Gastrocnemius medialis (tissue), 4 donors: Measurements from ENCODE around the gene KLHL29. TPM values are rescaled to one million over a fixed set of nuclear protein-coding genes. Genes with fewer than 3 reads are reported as not detected.

Source experiments
- ATAC-seq, 2 donors: fragments of 150-250 bp; one replicate each; pipeline ENCODE4 v1.9.1; 2016
- DNase-seq, 2 donors: peaks; one replicate each; pipeline ENCODE4 v3.0.0-alpha.2; 2019
- H3K27ac ChIP-seq, 4 donors: fragments of 200-600 bp; sonication (generic); 1 replicate in 1 of 4; 2 replicates in 3 of 4; pipeline ENCODE4 v1.5.1; 2016 to 2018; ENCODE audit warnings: mild to moderate bottlenecking in 2 of 4, moderate library complexity in 1 of 4
- H3K27me3 ChIP-seq, 3 donors: fragments of 200-600 bp; sonication (generic) in 2 of 3; 1 replicate in 1 of 3; 2 replicates in 2 of 3; pipeline versions ENCODE4 v1.5.1 to v1.6.0; 2016 to 2019; ENCODE audit warnings: mild to moderate bottlenecking in 1 of 3, moderate library complexity in 1 of 3
- H3K36me3 ChIP-seq, 2 donors: fragments of 200-600 bp; sonication (generic) in 1 of 2; one replicate each; pipeline ENCODE4 v1.5.1; 2017 to 2018
- H3K4me1 ChIP-seq, 2 donors: fragments of 200-600 bp; sonication (generic) in 1 of 2; one replicate each; pipeline ENCODE4 v1.5.1; 2016 to 2017; ENCODE audit warnings: mild to moderate bottlenecking in 2 of 2
- H3K4me3 ChIP-seq, 4 donors: fragments of 200-600 bp; sonication (generic) in 3 of 4; 1 replicate in 1 of 4; 2 replicates in 3 of 4; pipeline ENCODE4 v1.5.1; 2016 to 2019; ENCODE audit warnings: mild to moderate bottlenecking in 2 of 4
- H3K9me3 ChIP-seq, 3 donors: fragments of 200-600 bp; sonication (generic) in 2 of 3; 1 replicate in 1 of 3; 2 replicates in 2 of 3; pipeline ENCODE4 v1.5.1; 2016 to 2019
- CTCF ChIP-seq, 5 experiments: fragments of 450-650 bp in 3 of 5; fragments of 200-600 bp in 2 of 5; sonication (generic) in 2 of 5; IDR thresholded peaks in 4 of 5; conservative IDR thresholded peaks in 1 of 5; 1 replicate in 4 of 5; 2 replicates in 1 of 5; pipeline ENCODE4 v1.5.1; 2016 to 2019; ENCODE audit warnings: antibody characterized with exemption in 5 of 5, mild to moderate bottlenecking in 3 of 5, moderate library complexity in 3 of 5
- POLR2A ChIP-seq, 2 donors: fragments of 450-650 bp; IDR thresholded peaks; one replicate each; pipeline ENCODE4 v1.6.1; 2017; ENCODE audit warnings: antibody characterized with exemption in 2 of 2, mild to moderate bottlenecking in 2 of 2, moderate library complexity in 2 of 2
- in situ Hi-C, 4 donors: fragments of 200-750 bp; cut with MboI; loops; one replicate each; pipeline versions ENCODE4 v1.15.0 to v1.8.0; 2017; ENCODE audit warnings: low sequenced_read_pairs in 4 of 4
- intact Hi-C: fragments of 100-400 bp; cut with DNase I; formaldehyde crosslinking; loops from one replicate; pipeline ENCODE4 v1.15.1; 2023; ENCODE audit warnings: low total_unique reads
- total RNA-seq, 4 donors: library from RNA; depleted of rRNA; stranded (reverse); fragments of >200 nt; gene quantifications; one replicate each; pipeline versions ENCODE4 v1.1.0 to v1.2.3, GENCODE V29; 2016

Gene KLHL29
- total RNA-seq, 4 donors from 2014 or later: 4.3 to 24.9 (median 8.7) TPM

GRCh38 chr2:23532391-23533337, 147.7 kb downstream of the KLHL29 start:
- H3K9me3 ChIP-seq: no peaks in the 10 kb centered on the region
- H3K27ac ChIP-seq: no peak overlapping the region
- H3K27me3 ChIP-seq: no peaks in the 10 kb centered on the region
- intact Hi-C loops: no loop called here
- DNase-seq (no peak), ATAC-seq (no peak)
- H3K4me1 ChIP-seq: peaks cover 0 to 3% of the 10 kb centered on the region in 2 donors
- TF ChIP-seq POLR2A (IDR thresholded peaks at IDR 0.05): no peak
- no peak for TF ChIP-seq CTCF (IDR thresholded peaks at IDR 0.05 in 4 of 5, conservative IDR thresholded peaks at IDR 0.05 in 1 of 5)
- no peaks in the 10 kb centered on the region for H3K36me3 ChIP-seq
- in situ Hi-C loops: no loop called here
- no peak overlapping the region for H3K4me3 ChIP-seq

GRCh38 chr2:23533338-23533695, 148.3 kb downstream of the KLHL29 start:
- no peak overlapping the region for H3K27ac ChIP-seq

GRCh38 chr2:23534771-23535170, 149.8 kb downstream of the KLHL29 start:
- intact Hi-C loops: no loop called here
- in situ Hi-C loops: no loop called here
- H3K36me3 ChIP-seq: no peaks in the 10 kb centered on the region
- H3K9me3 ChIP-seq: no peaks in the 10 kb centered on the region
- ATAC-seq (no peak), DNase-seq (no peak)
- no peak for TF ChIP-seq POLR2A (IDR thresholded peaks at IDR 0.05)
- TF ChIP-seq CTCF (IDR thresholded peaks at IDR 0.05 in 4 of 5, conservative IDR thresholded peaks at IDR 0.05 in 1 of 5): no peak
- no peak overlapping the region for H3K27ac ChIP-seq
- H3K27me3 ChIP-seq: no peaks in the 10 kb centered on the region
- no peak overlapping the region for H3K4me3 ChIP-seq
- peaks cover 0 to 3% of the 10 kb centered on the region in 2 donors for H3K4me1 ChIP-seq

More at GRCh38 chr2:23533338-23533695, 148.3 kb downstream of the KLHL29 start:
- peaks cover 0 to 3% of the 10 kb centered on the region in 2 donors for H3K4me1 ChIP-seq
- no peaks in the 10 kb centered on the region for H3K9me3 ChIP-seq
- in situ Hi-C loops: no loop called here
- H3K27me3 ChIP-seq: no peaks in the 10 kb centered on the region
- no peak for ATAC-seq
- H3K4me3 ChIP-seq: no peak overlapping the region
- intact Hi-C loops: no loop called here
- H3K36me3 ChIP-seq: no peaks in the 10 kb centered on the region
- TF ChIP-seq POLR2A (IDR thresholded peaks at IDR 0.05): no peak
- TF ChIP-seq CTCF (IDR thresholded peaks at IDR 0.05 in 4 of 5, conservative IDR thresholded peaks at IDR 0.05 in 1 of 5): no peak
- no peak for DNase-seq

GRCh38 chr2:23536326-23536725, 151.3 kb downstream of the KLHL29 start:
- Histone ChIP-seq H3K9me3 (no peaks in the 10 kb centered on the region), H3K27ac (no peak overlapping the region), H3K4me3 (no peak overlapping the region), H3K36me3 (no peaks in the 10 kb centered on the region), H3K27me3 (no peaks in the 10 kb centered on the region), H3K4me1 (peaks cover 11% of the 10 kb centered on the region in 2 donors)
- TF ChIP-seq POLR2A (IDR thresholded peaks at IDR 0.05) (no peak), CTCF (IDR thresholded peaks at IDR 0.05 in 4 of 5, conservative IDR thresholded peaks at IDR 0.05 in 1 of 5) (no peak)
- ATAC-seq: no peak
- in situ Hi-C loops: no loop called here
- no peak for DNase-seq
- intact Hi-C loops: no loop called here
